NT2/D1 (cell line): Measurements from ENCODE around the gene RUNX2.

Experiments
- SUZ12 ChIP-seq: IDR thresholded peaks from 2 replicates; pipeline ENCODE4 v1.6.1; 2011; ENCODE audit not compliant: insufficient read length, insufficient read depth; ENCODE audit errors: extremely low read depth
- YY1 ChIP-seq: IDR thresholded peaks from 2 replicates; pipeline ENCODE4 v1.6.1; 2011; ENCODE audit not compliant: insufficient read length, insufficient read depth
- ZNF274 ChIP-seq: IDR thresholded peaks from 2 replicates; pipeline ENCODE4 v1.6.1; 2011; ENCODE audit warnings: mild to moderate bottlenecking, low read depth, low read length

DNA sequence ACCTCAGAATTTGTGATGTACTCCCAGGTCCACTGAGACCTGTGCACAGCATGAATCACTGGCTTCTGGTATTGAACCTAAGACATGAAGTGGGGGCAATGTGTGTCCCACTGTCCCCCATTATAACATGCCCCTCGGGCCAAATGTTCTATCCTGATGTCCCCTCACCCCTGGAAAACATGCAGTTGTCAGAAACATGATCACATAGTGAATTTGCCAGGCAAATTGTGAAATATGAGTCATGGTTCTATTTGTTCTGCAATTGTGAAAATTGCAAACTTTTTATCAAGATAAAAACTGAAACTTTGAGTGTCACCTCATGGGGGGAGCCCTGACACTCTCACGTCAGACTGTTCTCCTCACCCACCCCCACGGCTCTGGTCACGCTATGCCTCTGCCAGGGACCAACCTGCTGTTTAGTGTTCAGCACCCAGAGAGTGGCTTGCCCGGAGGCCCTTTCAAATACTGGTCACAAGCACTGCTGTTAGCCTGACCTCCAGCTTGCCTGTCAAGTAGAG is 382.2 kb downstream of the RUNX2 start:
- TF ChIP-seq YY1 (no peak), SUZ12 (no peak), ZNF274 (no peak)
